ENCODE measurements around the gene LRRC28.
"Not testable (repeated sequence)": the region's sequence is repeated elsewhere in the genome, so short reads cannot be mapped to it uniquely, and the experiment has no call there.

Gene LRRC28

DNA sequence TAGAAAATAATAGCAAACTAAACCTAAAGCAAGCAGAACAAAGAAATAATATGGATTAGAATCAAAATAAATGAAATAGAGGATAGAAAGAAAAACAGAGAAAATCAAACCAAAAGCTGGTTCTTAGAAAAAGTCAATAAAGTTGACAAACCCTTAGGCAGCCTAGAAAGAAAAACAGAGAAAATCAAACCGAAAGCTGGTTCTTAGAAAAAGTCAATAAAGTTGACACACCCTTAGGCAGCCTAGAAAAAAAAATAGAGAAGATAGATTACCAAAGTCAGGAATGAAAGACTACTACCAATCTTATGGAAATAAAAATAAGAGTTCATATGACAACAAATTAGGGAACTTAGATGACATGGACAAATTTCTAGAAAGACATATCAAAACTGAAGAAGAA, 142.4 kb downstream of the LRRC28 start:
- no peak for DNase-seq (ENCODE audit: low read depth)
- no peak overlapping the region for H3K4me3 ChIP-seq (ENCODE audit: low read length)
- TF ChIP-seq, protein P1, sequence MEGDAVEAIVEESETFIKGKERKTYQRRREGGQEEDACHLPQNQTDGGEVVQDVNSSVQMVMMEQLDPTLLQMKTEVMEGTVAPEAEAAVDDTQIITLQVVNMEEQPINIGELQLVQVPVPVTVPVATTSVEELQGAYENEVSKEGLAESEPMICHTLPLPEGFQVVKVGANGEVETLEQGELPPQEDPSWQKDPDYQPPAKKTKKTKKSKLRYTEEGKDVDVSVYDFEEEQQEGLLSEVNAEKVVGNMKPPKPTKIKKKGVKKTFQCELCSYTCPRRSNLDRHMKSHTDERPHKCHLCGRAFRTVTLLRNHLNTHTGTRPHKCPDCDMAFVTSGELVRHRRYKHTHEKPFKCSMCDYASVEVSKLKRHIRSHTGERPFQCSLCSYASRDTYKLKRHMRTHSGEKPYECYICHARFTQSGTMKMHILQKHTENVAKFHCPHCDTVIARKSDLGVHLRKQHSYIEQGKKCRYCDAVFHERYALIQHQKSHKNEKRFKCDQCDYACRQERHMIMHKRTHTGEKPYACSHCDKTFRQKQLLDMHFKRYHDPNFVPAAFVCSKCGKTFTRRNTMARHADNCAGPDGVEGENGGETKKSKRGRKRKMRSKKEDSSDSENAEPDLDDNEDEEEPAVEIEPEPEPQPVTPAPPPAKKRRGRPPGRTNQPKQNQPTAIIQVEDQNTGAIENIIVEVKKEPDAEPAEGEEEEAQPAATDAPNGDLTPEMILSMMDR (IDR thresholded peaks at IDR 0.05; ENCODE audit: insufficient read depth, low read depth, low read length, missing control alignments) = no peak

DNA sequence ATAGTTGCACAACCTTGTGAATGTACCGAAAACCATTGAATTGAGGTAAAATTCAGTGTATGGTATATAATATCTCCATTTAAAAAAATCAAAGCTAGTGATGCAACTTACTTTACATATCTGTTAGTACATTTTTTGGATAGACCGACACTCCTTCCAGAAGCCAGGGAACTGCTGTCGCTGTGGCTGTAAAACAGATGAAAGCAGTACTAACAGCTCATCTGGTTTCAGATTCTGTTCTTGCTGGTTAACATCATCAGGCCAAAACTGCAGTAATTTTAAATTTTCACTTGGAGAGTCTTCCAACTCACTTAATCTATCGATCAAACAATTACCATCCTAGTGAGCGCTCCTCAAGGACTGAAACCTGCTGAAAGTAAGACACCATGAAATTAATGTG, 145.1 kb downstream of the LRRC28 start:
- DNase-seq (ENCODE audit: low read depth) = no peak
- TF ChIP-seq, protein P1 (IDR thresholded peaks at IDR 0.05; ENCODE audit: insufficient read depth, low read depth, low read length, missing control alignments) = no peak
- no peak overlapping the region for H3K4me3 ChIP-seq (ENCODE audit: low read length)

DNA sequence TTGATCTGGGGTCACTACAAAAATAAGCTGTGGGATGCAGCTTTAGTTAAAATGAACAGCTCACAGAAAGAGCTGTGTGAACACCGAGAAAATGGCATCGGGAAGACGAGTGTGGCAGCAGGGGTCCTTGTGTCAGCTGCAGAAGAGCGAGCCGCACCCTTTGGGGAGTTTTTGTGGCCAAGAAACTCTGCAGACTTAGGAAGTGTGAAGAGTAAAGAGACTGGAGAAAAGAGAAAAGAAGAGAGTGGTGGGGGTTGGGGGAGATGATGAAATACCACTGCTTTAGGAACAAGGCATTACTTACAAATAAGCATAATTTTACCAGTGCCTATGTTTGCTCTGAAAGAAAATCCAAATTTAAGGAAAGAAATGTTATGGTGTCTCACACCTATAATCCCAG, 147.8 kb downstream of the LRRC28 start:
- DNase-seq (ENCODE audit: low read depth) = no peak
- H3K4me3 ChIP-seq (ENCODE audit: low read length) = no peak overlapping the region
- TF ChIP-seq, protein P1 (IDR thresholded peaks at IDR 0.05; ENCODE audit: insufficient read depth, low read depth, low read length, missing control alignments) = no peak

DNA sequence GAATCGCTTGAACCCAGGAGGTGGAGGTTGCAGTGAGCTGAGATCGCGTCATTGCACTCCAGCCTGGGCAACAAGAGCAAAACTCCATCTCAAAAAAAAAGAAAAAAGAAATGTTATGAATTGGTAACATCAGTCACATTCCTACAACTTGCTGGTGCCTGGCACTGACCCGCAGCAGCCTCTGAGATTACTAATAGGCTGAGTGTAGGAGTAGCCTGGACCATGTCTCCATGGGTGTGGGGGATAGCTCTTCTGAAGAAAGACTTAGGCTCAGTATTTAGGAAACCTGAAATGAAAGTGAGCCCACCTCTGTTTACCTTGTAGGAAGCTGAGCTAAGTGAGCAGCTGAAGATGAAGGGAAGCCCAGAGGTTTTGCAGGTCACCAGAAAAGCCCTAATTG, 148.3 kb downstream of the LRRC28 start:
- TF ChIP-seq, protein P1 (IDR thresholded peaks at IDR 0.05; ENCODE audit: insufficient read depth, low read depth, low read length, missing control alignments) = no peak
- DNase-seq (ENCODE audit: low read depth) = no peak
- H3K4me3 ChIP-seq (ENCODE audit: low read length) = no peak overlapping the region

DNA sequence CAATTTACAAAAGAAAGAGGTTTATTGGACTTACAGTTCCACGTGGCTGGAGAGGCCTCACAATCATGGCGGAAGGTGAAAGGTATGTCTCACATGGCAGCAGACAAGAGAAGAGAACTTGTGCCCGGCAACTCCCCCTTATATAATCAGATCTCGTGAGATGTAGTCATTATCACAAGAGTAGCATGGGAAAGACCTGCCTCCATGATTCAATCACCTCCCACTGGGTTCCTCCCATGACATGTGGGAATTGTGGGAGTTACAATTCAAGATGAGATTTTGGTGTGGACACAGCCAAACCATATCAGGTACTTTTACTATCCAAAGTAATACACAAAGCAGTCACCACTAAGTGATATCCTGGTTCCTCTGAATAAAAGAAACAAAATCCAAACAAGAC, 149.9 kb downstream of the LRRC28 start:
- not testable (repeated sequence) for H3K4me3 ChIP-seq (ENCODE audit: low read length); DNase-seq (ENCODE audit: low read depth)

DNA sequence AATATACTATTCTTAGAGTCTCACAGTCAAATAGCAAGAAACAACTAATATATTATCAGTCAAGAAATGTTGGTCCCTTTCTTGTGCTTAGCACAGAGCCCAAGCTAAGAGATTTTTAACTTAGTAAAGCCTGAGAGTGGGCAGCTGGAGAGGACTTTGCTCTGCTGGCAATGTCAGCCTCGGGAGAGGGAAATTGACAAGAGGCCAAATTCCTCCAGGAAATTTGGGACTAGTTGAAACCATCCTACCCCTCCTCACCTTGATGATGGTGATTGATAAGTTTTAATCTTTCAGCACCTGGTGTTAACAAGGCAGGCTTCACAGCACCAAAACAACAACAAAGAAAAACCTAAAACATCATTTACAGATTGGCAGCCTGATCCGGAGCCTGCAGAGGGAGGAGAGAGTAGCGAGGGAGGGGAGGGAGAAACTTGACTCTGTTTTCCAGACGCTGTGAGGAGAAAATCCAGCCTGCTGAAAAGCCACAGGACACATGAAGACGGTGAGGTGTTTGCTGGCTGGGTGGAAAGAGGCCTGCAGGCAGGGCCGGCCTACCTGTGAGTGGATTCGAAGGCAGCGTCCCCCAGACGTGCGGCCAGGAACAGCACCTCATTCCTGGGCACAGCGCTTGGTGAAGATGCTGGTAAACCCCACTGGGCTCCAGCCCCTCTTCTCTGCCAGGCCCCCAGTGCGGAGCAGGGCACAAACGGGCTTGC, 150.9 kb downstream of the LRRC28 start:
- TF ChIP-seq, protein P1 (IDR thresholded peaks at IDR 0.05; ENCODE audit: insufficient read depth, low read depth, low read length, missing control alignments) = no peak
- no peak for DNase-seq (ENCODE audit: low read depth)
- H3K4me3 ChIP-seq (ENCODE audit: low read length) = no peak overlapping the region

DNA sequence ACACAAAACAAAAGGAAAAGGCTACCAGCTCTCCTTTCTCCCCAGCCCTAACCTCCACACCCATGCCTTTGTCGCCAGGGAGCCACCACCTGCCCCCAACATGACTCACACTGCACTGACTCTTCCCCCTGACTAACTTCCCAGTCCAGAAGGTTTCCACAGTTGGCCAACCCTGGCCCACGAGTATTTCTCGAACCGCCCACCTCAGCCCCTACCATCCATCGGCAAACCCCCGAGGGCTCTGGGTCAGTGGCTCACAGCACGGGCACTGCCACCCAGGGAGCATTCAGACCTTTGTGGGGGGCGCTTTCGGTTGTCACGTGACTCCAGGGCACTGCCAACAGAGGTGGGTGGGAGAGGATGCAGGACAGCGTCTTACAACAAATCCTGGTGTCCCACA, 152.3 kb downstream of the LRRC28 start:
- DNase-seq (ENCODE audit: low read depth) = no peak
- TF ChIP-seq, protein P1 (IDR thresholded peaks at IDR 0.05; ENCODE audit: insufficient read depth, low read depth, low read length, missing control alignments) = no peak
- no peak overlapping the region for H3K4me3 ChIP-seq (ENCODE audit: low read length)

Measured in epithelial cell of esophagus (primary cell).